HG03521 (cell line): ENCODE results near the gene LYPD1.

Experiments used
- ATAC-seq: cut with Tn5 transposase; IDR thresholded peaks from one replicate; pipeline ENCODE4 v1.9.1; 2021; ENCODE audit warnings: mild to moderate bottlenecking, moderate library complexity; ENCODE audit not compliant: unreplicated experiment

Gene LYPD1

GRCh38 chr2:132668987-132669907, 758 bp downstream of the LYPD1 start:
- ATAC-seq: no peak

DNA sequence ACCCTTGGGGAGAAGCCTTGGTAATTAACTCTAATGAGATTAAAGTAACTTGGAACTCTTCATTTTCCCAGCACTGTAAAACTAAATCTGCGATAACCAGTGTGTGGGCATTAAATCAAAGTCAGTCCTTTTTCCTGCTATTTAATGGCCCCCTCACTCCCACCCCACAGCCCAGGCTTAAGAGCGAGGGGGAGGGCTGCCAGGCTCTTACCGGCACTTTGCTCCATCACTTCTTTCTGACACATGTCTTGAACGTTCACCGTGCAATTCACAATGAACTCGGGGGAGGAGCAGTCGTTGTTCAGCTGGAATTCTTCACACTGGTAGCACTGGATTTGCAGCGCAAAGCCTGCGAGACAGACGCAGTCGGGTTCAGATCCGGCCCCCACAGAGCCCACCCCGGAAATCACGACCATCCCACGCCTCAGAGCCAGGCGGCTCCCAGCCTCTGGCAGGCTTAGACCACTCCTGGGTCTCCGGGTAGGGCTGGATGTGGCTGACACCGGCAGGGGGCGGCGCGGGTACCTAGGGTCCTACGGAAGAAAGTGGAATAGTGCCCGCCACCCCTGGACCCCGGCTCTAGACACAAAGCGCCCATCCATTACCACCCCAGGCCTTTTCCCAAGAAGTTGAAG, 1.7 kb downstream of the LYPD1 start:
- no peak for ATAC-seq

DNA sequence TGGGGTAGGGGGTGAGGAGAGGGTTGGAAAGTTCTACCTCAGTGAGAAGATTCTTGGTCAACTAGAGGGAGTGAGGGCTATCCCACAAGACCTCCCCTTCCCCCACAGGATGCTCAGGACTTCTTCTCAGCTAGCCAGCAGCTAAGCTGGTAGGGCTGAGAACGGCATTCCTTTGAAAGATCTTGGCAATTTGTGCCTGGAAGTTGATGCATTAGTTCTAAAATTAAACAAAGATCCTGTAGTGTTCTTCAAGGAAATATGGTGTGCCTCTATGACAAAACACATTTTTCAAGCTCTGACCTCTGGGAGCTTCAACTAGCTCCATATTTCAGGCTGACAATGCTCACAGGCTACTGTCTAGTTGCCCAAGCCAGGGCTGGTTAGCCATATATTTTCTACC, 2.3 kb downstream of the LYPD1 start:
- no peak for ATAC-seq

DNA sequence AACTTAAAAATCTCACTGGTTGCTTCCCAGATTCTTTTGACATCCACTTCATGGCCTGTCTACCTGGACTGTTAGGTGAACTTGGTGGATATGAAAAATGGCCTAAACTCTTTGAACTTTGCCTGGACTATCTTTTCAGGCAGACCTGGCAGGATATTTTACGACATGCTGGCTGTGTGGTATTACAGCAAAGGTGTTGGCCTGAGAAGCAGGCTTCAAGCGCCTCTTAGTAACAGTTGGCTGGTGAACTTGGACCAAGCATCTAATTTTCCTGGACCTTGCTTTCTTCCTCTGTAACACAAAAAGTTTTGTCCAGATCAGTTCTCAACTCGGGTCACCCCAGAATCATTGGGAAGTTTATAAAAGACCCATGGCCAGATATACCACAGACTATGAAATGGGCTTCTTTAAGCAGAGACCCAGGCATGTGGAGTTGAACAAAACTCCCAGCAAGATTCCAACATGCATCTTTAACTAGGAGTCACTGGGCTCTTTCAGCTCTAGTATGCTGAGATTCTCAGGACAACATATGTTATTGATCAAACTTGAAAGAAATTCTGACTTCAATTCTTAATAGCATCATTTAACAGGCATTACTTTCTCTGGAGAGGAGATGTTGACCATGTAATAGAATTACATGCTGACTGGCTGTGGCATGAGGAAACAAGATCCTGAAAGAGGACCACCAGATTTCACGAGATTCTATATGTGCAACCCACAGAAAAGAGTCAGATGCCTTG, 4.4 kb downstream of the LYPD1 start:
- no peak for ATAC-seq

GRCh38 chr2:132664096-132664495, 5.9 kb downstream of the LYPD1 start:
- no peak for ATAC-seq

DNA sequence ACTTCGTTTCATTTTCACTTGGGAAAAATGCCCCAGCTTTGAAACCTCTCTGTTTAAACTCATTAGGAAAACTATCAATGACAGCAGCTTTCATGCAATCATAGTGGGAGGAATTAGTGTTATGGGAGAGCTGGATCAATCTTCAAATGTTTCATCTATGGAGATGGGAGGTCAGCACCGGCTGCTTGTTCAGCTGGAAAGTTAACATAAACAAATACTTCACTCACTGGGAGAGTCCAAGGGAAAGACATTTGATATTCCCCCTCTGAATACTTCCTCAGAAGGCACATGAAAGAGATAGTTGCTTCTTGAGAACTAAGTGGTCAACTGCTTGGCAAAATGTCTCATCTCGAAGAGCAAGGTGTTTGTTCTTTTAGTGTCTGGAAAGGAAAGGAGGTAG, 7.3 kb downstream of the LYPD1 start:
- ATAC-seq: no peak

- no peak for ATAC-seq
These were observed 10.7 kb downstream of the LYPD1 start for GRCh38 chr2:132659331-132659730.

DNA sequence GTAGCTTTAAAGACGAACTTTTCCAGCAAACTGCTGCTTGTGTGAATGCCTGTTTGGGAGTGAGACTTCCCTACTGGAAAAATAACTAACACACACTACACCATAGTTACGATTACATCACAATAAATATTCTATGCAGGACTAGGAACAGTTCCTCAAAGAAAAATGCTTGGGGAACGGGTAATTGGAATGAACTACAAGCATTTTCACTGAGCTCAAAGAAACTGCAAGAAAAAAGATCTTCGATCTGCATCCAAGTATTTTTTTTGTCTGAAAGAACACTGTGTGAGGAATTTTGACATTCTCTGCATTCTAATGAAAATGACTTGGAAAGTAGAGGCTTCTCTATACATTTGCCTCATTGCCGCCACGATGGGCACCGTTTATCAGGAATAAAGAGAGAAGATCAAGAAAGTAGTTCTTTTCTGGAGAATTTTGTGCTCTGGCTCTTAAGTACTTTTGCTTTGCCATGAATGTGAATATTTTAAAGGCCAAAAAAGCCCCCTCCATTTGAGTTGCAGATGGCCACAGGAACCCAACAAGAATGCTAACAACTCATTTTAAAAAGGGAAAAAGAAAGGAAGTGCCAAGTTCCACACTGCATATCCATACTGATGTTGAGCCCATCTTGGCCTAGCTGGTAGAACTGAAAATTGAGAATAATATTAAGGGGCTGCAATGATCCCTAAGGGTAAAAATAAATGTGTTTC, 13.6 kb downstream of the LYPD1 start:
- no peak for ATAC-seq

DNA sequence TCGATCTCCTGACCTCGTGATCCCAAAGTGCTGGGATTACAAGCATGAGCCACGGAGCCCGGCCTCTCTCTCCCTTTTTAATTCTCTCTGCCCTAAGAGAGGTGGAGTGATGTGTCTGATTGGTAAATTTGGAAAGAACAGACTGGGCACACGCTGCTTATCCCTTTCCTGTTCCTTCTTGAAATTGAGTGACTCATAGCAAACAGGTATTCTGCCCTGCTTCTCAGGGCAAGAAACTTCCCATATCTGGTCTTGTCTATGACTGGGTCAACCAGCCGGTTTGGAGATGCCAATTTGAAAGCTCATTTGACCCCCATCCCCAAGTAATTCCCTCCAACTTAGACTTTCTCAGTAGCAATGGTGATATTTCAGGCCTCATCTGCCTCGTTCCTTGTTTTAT, 15.0 kb downstream of the LYPD1 start:
- ATAC-seq: no peak

- ATAC-seq: no peak
These were observed 15.7 kb downstream of the LYPD1 start for GRCh38 chr2:132654335-132654734.

GRCh38 chr2:132652474-132652873, 17.5 kb downstream of the LYPD1 start:
- no peak for ATAC-seq

DNA sequence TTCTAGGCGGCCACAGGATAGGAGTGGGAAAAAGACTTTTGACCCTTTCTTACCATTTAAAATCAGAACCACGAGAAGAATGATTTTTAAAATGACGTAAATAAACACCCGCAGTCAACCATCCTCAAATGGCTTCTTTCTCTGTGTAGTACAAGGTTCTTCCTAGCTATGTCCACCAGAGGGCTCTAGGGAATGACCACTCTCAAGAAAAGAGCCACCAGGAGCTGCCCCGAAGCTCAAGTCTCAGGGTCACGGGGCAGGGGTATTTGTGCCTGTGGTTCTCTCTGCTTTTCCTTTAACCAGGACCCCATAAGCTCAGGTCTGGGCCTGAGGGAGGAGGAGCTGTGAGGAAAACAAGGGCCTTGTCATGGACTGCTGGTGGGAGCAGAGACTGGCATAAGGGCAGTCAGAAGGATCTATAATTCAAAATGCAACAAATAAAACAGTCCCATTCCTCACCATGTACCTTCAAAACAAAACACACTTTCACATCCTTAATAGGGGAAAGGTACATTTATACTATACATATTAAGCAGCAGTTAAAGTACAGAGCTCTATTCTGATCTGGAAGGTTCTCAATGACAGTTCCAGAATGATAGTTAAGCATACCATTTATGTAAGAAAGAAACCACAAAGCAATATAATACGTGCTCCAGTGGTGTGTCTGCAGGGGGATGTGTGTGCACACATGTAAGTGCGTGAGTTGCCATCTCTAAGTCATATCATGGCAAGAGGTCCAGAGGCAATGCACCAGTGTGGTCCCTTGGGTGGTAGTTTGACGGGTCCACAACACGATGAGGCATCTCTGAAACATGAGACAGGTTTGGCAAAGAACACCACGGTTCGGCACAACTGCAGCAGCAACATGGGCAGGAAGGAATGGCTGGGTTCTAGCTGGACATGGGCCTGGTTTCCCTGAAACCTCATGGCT, 18.6 kb downstream of the LYPD1 start:
- ATAC-seq: no peak

DNA sequence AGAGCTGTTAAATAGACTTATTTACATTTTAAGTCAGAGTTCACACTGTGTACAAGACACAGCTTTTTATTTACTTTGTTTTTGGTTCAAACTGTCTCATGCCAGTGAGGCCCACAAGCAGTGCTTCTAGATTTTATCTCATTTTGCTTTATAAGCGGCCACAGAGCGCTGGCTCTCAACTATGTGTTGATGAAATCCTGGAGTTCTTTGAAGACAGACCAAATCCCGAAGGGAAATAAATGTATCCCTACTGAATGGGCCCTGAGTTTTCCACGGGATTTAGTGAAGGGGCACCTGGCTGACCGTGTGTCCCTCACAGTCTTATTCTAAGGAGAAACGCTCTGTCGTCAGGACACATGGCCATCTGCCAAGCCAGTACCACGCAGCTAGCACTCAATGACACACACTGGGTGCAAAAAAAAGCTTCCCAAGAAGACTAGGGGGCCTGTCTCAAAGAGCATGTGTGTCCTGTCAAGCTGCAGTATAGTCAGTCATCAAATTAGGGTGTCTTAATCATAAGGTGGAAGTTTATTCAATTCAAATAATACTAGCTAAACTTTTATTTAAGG, 23.4 kb downstream of the LYPD1 start:
- ATAC-seq: no peak

- no peak for ATAC-seq
These were observed 24.1 kb downstream of the LYPD1 start for GRCh38 chr2:132645722-132646539.

- no peak for ATAC-seq
These were observed 24.8 kb downstream of the LYPD1 start for GRCh38 chr2:132645176-132645575.

DNA sequence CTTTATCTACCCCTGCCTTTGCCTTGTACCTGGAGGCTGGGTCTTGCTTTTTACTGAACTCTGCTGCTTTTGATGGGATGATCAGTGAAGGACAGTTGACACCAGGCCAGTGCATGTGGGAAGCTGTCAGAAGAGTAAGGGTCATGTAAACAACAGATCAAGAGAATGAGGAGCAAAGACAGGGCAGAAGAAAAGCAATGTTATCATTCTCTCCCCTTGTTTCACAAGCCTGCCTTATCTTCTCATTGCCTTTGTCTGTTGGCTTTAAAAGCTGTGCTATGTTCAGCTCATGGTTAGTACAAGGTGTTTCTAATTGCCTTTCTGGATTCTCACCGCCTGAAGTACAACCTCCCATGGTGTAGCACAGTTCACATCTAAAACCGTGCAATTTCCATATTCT, 27.6 kb downstream of the LYPD1 start:
- ATAC-seq: no peak

DNA sequence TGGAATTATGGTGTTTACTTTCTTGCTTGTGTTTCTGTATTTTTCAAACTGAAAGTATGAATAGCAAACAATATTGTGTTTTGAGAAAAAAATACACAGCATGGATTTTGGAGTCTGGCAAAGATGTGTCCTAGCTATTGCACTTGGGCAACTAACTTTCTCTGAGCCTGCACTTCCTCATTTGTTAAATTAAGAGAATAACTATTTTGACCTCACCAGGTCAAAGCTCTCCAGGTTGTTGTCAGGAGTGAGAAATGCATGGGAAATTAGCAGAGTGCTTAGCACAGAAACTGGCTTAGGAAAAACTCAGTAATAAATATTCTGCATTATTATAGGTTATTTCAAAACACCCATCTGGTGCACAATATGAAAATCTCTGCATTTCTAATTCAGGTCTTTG, 28.2 kb downstream of the LYPD1 start:
- no peak for ATAC-seq

DNA sequence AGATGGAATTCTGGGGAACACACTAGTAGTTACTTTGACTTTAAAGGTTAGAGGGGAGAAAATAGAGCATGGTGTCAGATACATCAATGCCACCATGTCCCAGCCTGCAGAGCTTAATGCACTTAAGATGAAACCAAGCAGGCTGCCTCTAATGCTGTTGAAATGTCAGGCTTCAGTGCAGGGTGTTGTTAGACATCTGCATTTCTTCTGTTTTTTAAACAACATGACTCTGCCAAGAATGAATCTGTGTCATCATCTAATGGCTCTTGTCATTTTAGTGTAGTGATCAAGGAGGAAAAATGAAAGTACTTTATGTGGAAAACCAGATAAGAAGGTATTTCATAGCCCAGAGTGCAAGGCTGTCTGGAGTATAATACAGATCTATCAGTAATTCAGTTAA, 29.9 kb downstream of the LYPD1 start:
- ATAC-seq: no peak
